Measurements from ENCODE around the gene LEP. TPM values are rescaled to one million over a fixed set of nuclear protein-coding genes. Genes with fewer than 3 reads are reported as not detected.
A peak's percentile ranks its signal among the peaks of the same experiment; 100 is the strongest.

LEP gene
- total RNA-seq, 1 donor from 2014 or later: not detected

- peak; percentile 13 for TF ChIP-seq CTCF (conservative IDR thresholded peaks at IDR 0.05; ENCODE audit: low read depth, low read length)
- no peak for DNase-seq (ENCODE audit: low read depth)
- H3K4me3 ChIP-seq (ENCODE audit: low read depth, low read length): no peak overlapping the region
Observed at GRCh38 chr7:128217967-128218652, 23.0 kb upstream of the LEP start.

GRCh38 chr7:128219636-128220035 lies 21.4 kb upstream of the LEP start:
- no peak for DNase-seq (ENCODE audit: low read depth)
- H3K4me3 ChIP-seq (ENCODE audit: low read depth, low read length): no peak overlapping the region
- TF ChIP-seq CTCF (conservative IDR thresholded peaks at IDR 0.05; ENCODE audit: low read depth, low read length): no peak

- DNase-seq (ENCODE audit: low read depth): peak; percentile 46
- no peak overlapping the region for H3K4me3 ChIP-seq (ENCODE audit: low read depth, low read length)
- TF ChIP-seq CTCF (conservative IDR thresholded peaks at IDR 0.05; ENCODE audit: low read depth, low read length): no peak
Observed at GRCh38 chr7:128221929-128222403, 19.1 kb upstream of the LEP start.

GRCh38 chr7:128226132-128226980 lies 14.7 kb upstream of the LEP start:
- no peak for TF ChIP-seq CTCF (conservative IDR thresholded peaks at IDR 0.05; ENCODE audit: low read depth, low read length)
- H3K4me3 ChIP-seq (ENCODE audit: low read depth, low read length): no peak overlapping the region
- DNase-seq (ENCODE audit: low read depth): no peak

- TF ChIP-seq CTCF (conservative IDR thresholded peaks at IDR 0.05; ENCODE audit: low read depth, low read length): no peak
- DNase-seq (ENCODE audit: low read depth): no peak
- no peak overlapping the region for H3K4me3 ChIP-seq (ENCODE audit: low read depth, low read length)
Observed at GRCh38 chr7:128227271-128227670, 13.8 kb upstream of the LEP start.

- no peak for DNase-seq (ENCODE audit: low read depth)
- TF ChIP-seq CTCF (conservative IDR thresholded peaks at IDR 0.05; ENCODE audit: low read depth, low read length): no peak
Observed at GRCh38 chr7:128231021-128231420, 10.1 kb upstream of the LEP start.

More at GRCh38 chr7:128231021-128231420, 10.1 kb upstream of the LEP start:
- H3K4me3 ChIP-seq (ENCODE audit: low read depth, low read length): no peak overlapping the region

Measured in epithelial cell of proximal tubule (primary cell).